SK-N-SH treated with all-trans-retinoic acid at 6 μM for 48 hours (cell line): ENCODE results near the gene DAD1.
"Not testable (repeated sequence)": the region's sequence is repeated elsewhere in the genome, so short reads cannot be mapped to it uniquely, and the experiment has no call there.

Experiments used
- ATAC-seq: fragments of 200-7000 bp; cut with Tn5 transposase; 3 replicates; pipeline ENCODE4 v1.9.1; 2020; ENCODE audit warnings: mild to moderate bottlenecking, moderate library complexity
- ARNTL ChIP-seq: fragments of 450-650 bp; formaldehyde crosslinking; IDR thresholded peaks from 2 replicates; pipeline ENCODE4 v1.5.0; 2020; ENCODE audit warnings: low read depth, mild to moderate bottlenecking, moderate library complexity, borderline replicate concordance
- BACH2 ChIP-seq: fragments of 250-450 bp; sonication (Bioruptor Pico); IDR thresholded peaks from 2 replicates; pipeline ENCODE4 v1.9.0; 2021; ENCODE audit warnings: mild to moderate bottlenecking, borderline replicate concordance
- CREB5 ChIP-seq: fragments of 250-450 bp; sonication (Bioruptor Pico); IDR thresholded peaks from 2 replicates; pipeline ENCODE4 v1.5.1; 2020; ENCODE audit warnings: low read depth, mild to moderate bottlenecking, moderate library complexity
- CSDC2 ChIP-seq: fragments of 250-450 bp; sonication (Bioruptor Pico); IDR thresholded peaks from 2 replicates; pipeline ENCODE4 v1.5.0; 2020; ENCODE audit warnings: mild to moderate bottlenecking, moderate library complexity
- CSRNP3 ChIP-seq: fragments of 250-450 bp; sonication (Bioruptor Pico); IDR thresholded peaks from 2 replicates; pipeline ENCODE4 v1.5.1; 2021; ENCODE audit warnings: mild to moderate bottlenecking, moderate library complexity
- ESRRG ChIP-seq: fragments of 250-450 bp; sonication (Bioruptor Pico); IDR thresholded peaks from 2 replicates; pipeline ENCODE4 v1.6.1; 2021; ENCODE audit warnings: mild to moderate bottlenecking
- ISL1 ChIP-seq: fragments of 250-450 bp; sonication (Bioruptor Pico); IDR thresholded peaks from 2 replicates; pipeline ENCODE4 v2.1.2; 2022; ENCODE audit warnings: mild to moderate bottlenecking, moderate library complexity
- OSR1 ChIP-seq: fragments of 250-450 bp; sonication (Bioruptor Pico); IDR thresholded peaks from 2 replicates; pipeline ENCODE4 v1.8.0; 2022; ENCODE audit warnings: moderate library complexity, mild to moderate bottlenecking, inconsistent platforms
- PATZ1 ChIP-seq: fragments of 250-450 bp; sonication (Bioruptor Pico); IDR thresholded peaks from 2 replicates; pipeline ENCODE4 v1.8.0; 2020; ENCODE audit warnings: mild to moderate bottlenecking, moderate library complexity, borderline replicate concordance
- PPARA ChIP-seq: fragments of 250-450 bp; sonication (Bioruptor Pico); IDR thresholded peaks from 2 replicates; pipeline ENCODE4 v1.5.0; 2020; ENCODE audit warnings: mild to moderate bottlenecking, borderline replicate concordance
- SNAI2 ChIP-seq: fragments of 250-450 bp; sonication (Bioruptor Pico); IDR thresholded peaks from 2 replicates; pipeline ENCODE4 v1.5.0; 2020; ENCODE audit warnings: mild to moderate bottlenecking, moderate library complexity
- TCF4 ChIP-seq: fragments of 250-450 bp; sonication (Bioruptor Pico); IDR thresholded peaks from 2 replicates; pipeline ENCODE4 v1.8.0; 2021; ENCODE audit warnings: mild to moderate bottlenecking, moderate library complexity, borderline replicate concordance
- TOX ChIP-seq: fragments of 250-450 bp; sonication (Bioruptor Pico); IDR thresholded peaks from 2 replicates; pipeline ENCODE4 v1.8.0; 2021; ENCODE audit warnings: mild to moderate bottlenecking, moderate library complexity, borderline replicate concordance
- TSHZ2 ChIP-seq: fragments of 250-450 bp; sonication (Bioruptor Pico); IDR thresholded peaks from 2 replicates; pipeline ENCODE4 v1.5.0; 2020; ENCODE audit warnings: mild to moderate bottlenecking, moderate library complexity
- ZC3H10 ChIP-seq: fragments of 250-450 bp; sonication (Bioruptor Pico); IDR thresholded peaks from 2 replicates; pipeline ENCODE4 v1.5.1; 2021; ENCODE audit warnings: mild to moderate bottlenecking, moderate library complexity
- ZFP3 ChIP-seq: fragments of 250-450 bp; sonication (Bioruptor Pico); IDR thresholded peaks from 2 replicates; pipeline ENCODE4 v1.5.0; 2020; ENCODE audit warnings: mild to moderate bottlenecking, moderate library complexity
- ZFP30 ChIP-seq: fragments of 450-650 bp; formaldehyde crosslinking; IDR thresholded peaks from 2 replicates; pipeline ENCODE4 v1.5.0; 2022; ENCODE audit warnings: mild to moderate bottlenecking, moderate library complexity
- ZNF565 ChIP-seq: fragments of 450-650 bp; formaldehyde crosslinking; conservative IDR thresholded peaks from 2 replicates; pipeline ENCODE4 v1.5.0; 2020; ENCODE audit warnings: low read depth, mild to moderate bottlenecking, moderate library complexity
- ZNF70 ChIP-seq: fragments of 450-650 bp; formaldehyde crosslinking; IDR thresholded peaks from 2 replicates; pipeline ENCODE4 v1.5.0; 2020; ENCODE audit warnings: mild to moderate bottlenecking, moderate library complexity
- ZNF8 ChIP-seq: fragments of 450-650 bp; formaldehyde crosslinking; IDR thresholded peaks from 2 replicates; pipeline ENCODE4 v1.5.0; 2020; ENCODE audit warnings: mild to moderate bottlenecking, moderate library complexity

The DAD1 gene

GRCh38 chr14:22622255-22622654 is 33.2 kb upstream of the DAD1 start:
- no peak for ATAC-seq
- TF ChIP-seq ZFP3 (CRISPR knock-in tag) (no peak), ZNF8 (CRISPR knock-in tag) (no peak), BACH2 (no peak), TCF4 (no peak), OSR1 (CRISPR knock-in tag) (no peak), PATZ1 (no peak), ESRRG (CRISPR knock-in tag) (no peak), PPARA (CRISPR knock-in tag) (no peak), ZFP30 (CRISPR knock-in tag) (no peak), ZNF70 (CRISPR knock-in tag) (no peak), ARNTL (CRISPR knock-in tag) (no peak), CSRNP3 (no peak), ZC3H10 (no peak), ISL1 (no peak)

GRCh38 chr14:22615765-22616164 is 26.7 kb upstream of the DAD1 start:
- ATAC-seq: not testable (repeated sequence)

- TF ChIP-seq ZNF8 (CRISPR knock-in tag): no peak
- no peak for TF ChIP-seq ZNF70 (CRISPR knock-in tag)
- TF ChIP-seq CREB5 (CRISPR knock-in tag): peak; percentile 23; the same call in 1 of the 2 replicates
- TF ChIP-seq ISL1: peak; percentile 63
- ATAC-seq: peak; percentile 94
These were observed 25.3 kb upstream of the DAD1 start for GRCh38 chr14:22614240-22614799.

- no peak; the same call in 2 of the 3 replicates for ATAC-seq
These were observed 24.8 kb upstream of the DAD1 start for GRCh38 chr14:22613736-22614239.

More at GRCh38 chr14:22613736-22614239, 24.8 kb upstream of the DAD1 start:
- TF ChIP-seq TOX (CRISPR knock-in tag) (no peak), ZNF565 (CRISPR knock-in tag) (no peak), ZC3H10 (no peak), SNAI2 (CRISPR knock-in tag) (no peak), ZFP3 (CRISPR knock-in tag) (no peak), TCF4 (no peak), CREB5 (CRISPR knock-in tag) (no peak), ISL1 (no peak), ESRRG (CRISPR knock-in tag) (no peak), OSR1 (CRISPR knock-in tag) (no peak), PPARA (CRISPR knock-in tag) (no peak), TSHZ2 (CRISPR knock-in tag) (no peak), CSRNP3 (no peak), CSDC2 (CRISPR knock-in tag) (no peak)
